GM12891 (cell line): ENCODE data around the gene TMC6.

ENCODE experiments used
- PAX5 ChIP-seq: IDR thresholded peaks from 2 replicates; pipeline ENCODE4 v1.6.1; 2011; ENCODE audit warnings: low read length, moderate library complexity, mild to moderate bottlenecking; ENCODE audit not compliant: insufficient read depth, severe bottlenecking
- POLR2A ChIP-seq: IDR thresholded peaks from 2 replicates; pipeline ENCODE4 v1.6.1; 2011; ENCODE audit warnings: low read depth, low read length, control low read depth
- POLR2AphosphoS5 ChIP-seq: IDR thresholded peaks from 2 replicates; pipeline ENCODE4 v1.6.1; 2011; ENCODE audit warnings: low read depth, low read length, control low read depth
- POU2F2 ChIP-seq: IDR thresholded peaks from 2 replicates; pipeline ENCODE4 v1.6.1; 2011; ENCODE audit warnings: low read depth, mild to moderate bottlenecking, control low read depth, low read length, moderate library complexity
- SPI1 ChIP-seq: IDR thresholded peaks from 2 replicates; pipeline ENCODE4 v1.6.1; 2011; ENCODE audit warnings: low read depth, low read length, control low read depth
- TAF1 ChIP-seq: IDR thresholded peaks from 2 replicates; pipeline ENCODE4 v1.6.1; 2011; ENCODE audit warnings: low read depth, low read length, control low read depth

DNA sequence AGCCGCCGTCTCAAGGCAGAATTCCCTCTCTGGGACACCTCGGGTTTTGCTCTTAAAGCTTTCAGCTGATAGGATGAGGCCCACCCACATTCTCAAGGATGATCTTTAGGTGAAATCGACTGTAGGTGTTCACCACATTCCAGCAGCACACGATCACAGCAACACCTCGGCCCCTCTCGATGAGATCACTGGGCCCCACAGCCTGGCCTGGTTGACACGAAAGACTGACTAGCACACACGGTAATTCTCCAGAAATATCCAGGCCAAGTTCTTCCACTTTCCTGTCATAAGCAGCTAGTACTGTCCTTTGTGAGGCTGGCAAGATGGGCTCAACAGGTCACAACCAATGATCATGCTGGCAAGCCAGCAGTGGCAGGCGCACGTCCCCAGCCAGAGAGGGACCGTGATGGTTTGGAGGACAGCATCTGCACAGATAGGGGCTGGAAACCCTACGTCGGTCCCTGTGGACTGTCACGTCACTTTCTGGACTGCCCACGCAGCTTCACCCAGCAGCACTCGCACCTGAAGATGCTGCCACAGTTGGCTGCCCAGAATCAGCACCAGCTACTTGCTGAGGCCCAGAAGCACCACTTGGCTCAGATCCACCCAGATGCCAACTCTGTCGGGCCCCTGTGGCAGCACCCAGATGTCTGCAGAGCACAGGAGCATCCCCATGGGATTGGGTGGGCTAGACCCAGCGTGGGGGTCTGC is 17.4 kb downstream of the TMC6 start:
- TF ChIP-seq POLR2A (no peak), POLR2AphosphoS5 (no peak), TAF1 (no peak), SPI1 (no peak), POU2F2 (no peak), PAX5 (no peak)
